ENCODE results near the gene POU2F2.

The POU2F2 gene

DNA sequence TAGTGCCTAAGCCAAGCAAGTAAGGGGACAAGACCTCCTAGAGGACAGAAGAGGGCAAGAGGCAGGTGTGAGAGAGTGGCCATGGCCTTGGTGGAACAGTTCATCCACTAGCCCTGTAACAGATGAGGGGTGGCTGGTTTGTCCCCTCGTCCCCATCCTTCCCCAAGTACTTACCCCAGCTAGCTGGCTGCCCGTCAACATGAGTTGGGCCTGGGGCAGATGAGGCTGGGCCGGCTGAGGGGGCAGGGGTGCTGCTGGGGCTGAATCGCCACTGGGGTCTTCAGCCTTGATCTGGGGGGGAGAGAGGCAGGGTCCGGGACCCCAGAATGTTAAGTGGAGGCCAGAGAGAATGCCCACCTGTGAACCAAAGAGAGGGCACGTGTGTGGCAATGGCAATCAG lies 15.2 kb downstream of the POU2F2 start:
- TF ChIP-seq, protein P1, sequence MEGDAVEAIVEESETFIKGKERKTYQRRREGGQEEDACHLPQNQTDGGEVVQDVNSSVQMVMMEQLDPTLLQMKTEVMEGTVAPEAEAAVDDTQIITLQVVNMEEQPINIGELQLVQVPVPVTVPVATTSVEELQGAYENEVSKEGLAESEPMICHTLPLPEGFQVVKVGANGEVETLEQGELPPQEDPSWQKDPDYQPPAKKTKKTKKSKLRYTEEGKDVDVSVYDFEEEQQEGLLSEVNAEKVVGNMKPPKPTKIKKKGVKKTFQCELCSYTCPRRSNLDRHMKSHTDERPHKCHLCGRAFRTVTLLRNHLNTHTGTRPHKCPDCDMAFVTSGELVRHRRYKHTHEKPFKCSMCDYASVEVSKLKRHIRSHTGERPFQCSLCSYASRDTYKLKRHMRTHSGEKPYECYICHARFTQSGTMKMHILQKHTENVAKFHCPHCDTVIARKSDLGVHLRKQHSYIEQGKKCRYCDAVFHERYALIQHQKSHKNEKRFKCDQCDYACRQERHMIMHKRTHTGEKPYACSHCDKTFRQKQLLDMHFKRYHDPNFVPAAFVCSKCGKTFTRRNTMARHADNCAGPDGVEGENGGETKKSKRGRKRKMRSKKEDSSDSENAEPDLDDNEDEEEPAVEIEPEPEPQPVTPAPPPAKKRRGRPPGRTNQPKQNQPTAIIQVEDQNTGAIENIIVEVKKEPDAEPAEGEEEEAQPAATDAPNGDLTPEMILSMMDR (IDR thresholded peaks at IDR 0.05; ENCODE audit: insufficient read depth, missing control alignments): no peak
- FAIRE-seq (no peak), DNase-seq (ENCODE audit: insufficient read length, low spot score) (no peak)

GRCh38 chr19:42116308-42117075 lies 15.8 kb downstream of the POU2F2 start:
- DNase-seq (ENCODE audit: insufficient read length, low spot score): no peak
- TF ChIP-seq, protein P1 (IDR thresholded peaks at IDR 0.05; ENCODE audit: insufficient read depth, missing control alignments): no peak
- no peak for FAIRE-seq

GRCh38 chr19:42115705-42116104 lies 16.5 kb downstream of the POU2F2 start:
- TF ChIP-seq, protein P1 (IDR thresholded peaks at IDR 0.05; ENCODE audit: insufficient read depth, missing control alignments): no peak
- FAIRE-seq: no peak
- no peak for DNase-seq (ENCODE audit: insufficient read length, low spot score)

DNA sequence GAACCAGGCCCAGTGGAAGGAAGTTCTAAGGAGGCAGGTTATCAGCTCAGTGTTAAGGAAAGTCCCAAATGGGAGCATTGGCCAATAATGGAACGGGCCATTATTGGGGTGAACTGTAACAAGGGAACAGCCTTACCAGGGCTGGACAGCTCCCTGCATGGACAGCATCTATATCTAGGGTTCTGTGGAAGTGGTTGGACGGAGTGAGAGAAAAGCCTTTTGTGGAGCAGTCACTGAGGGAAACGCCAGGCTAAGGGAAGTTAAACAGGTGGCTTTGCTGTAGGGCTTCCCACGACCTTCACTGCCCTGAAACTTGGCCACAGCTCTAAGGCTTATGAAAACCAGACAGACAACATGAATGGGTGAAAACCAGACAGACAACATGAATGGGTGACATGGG lies 17.0 kb downstream of the POU2F2 start:
- no peak for FAIRE-seq
- DNase-seq (ENCODE audit: insufficient read length, low spot score): no peak
- TF ChIP-seq, protein P1 (IDR thresholded peaks at IDR 0.05; ENCODE audit: insufficient read depth, missing control alignments): no peak

DNA sequence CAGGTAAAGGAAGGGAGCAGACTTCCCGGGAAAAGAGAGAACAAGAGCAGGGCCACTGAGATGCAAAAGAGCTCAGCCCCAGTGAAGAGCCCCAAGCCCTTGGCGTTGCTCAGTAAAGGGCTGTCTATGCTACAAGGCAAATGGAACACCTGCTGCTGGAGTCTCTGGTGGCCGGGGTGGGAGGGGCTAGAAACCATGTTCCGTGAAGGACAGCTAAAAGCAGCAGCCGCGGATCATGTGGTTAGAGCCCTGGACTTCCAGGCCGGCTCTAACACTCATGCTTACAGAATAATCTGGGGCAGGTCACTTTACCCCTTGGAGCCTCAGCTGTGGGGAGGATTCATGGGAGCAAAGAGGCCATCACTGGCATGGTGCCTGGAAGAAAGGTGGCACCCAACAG lies 17.8 kb downstream of the POU2F2 start:
- TF ChIP-seq, protein P1 (IDR thresholded peaks at IDR 0.05; ENCODE audit: insufficient read depth, missing control alignments): no peak
- peak; percentile 56 for DNase-seq (ENCODE audit: insufficient read length, low spot score)
- FAIRE-seq: no peak

DNA sequence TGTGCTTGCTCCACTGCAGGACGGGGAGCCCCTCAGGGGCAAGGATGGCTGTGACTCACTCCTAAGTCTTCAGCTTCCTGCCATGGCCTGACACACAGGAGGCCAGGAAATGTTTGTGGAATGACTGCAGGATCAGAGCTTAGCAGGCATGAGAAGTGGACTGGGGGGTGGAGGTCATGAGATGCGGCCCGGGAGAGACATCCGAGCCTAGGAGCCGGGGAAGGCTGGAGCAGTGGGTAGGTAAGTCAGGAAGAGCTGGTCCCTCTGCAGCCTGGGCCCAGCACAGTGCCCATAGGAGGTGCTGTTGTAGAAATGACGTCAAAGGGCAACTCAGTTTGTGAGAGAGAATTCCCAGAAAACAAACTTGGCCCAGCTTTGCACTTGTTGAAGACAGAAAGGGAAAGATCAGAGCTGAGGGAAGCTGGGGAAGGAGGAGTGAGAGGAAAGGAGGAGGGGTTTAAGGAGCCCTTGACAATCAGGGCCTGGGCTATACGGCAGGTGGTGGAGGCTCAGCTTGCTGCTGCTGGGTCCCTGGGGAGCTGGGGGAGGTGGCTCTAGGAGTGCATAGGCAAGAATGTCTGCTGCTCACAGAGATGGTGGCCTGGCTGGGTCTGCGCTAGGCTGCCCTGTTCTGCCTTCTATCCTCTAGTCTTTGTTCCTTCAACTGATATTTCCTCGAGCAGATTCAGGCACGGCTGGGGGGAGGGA lies 18.5 kb downstream of the POU2F2 start:
- DNase-seq (ENCODE audit: insufficient read length, low spot score): peak; percentile 67
- FAIRE-seq: peak; percentile 16
- TF ChIP-seq, protein P1 (IDR thresholded peaks at IDR 0.05; ENCODE audit: insufficient read depth, missing control alignments): peak; percentile 18

GRCh38 chr19:42111811-42112210 lies 20.4 kb downstream of the POU2F2 start:
- no peak for FAIRE-seq
- TF ChIP-seq, protein P1 (IDR thresholded peaks at IDR 0.05; ENCODE audit: insufficient read depth, missing control alignments): no peak
- DNase-seq (ENCODE audit: insufficient read length, low spot score): no peak

Data from D721Med (cell line).